Mesothelial cell of epicardium (in vitro differentiated cells): ENCODE data around the gene BCAS1. TPM values are rescaled to one million over a fixed set of nuclear protein-coding genes. Genes with fewer than 3 reads are reported as not detected.

Experiments used
- DNase-seq, 2 experiments: peaks; one replicate each; pipeline ENCODE4 v3.0.0; 2021; ENCODE audit warnings: low spot score in 2 of 2; ENCODE audit not compliant: unreplicated experiment in 2 of 2
- H3K27ac Mint-ChIP-seq: 2 replicates; pipeline ENCODE4 v1.8.0; 2021; ENCODE audit warnings: mixed read lengths
- H3K27me3 Mint-ChIP-seq: 2 replicates; pipeline ENCODE4 v1.8.0; 2021; ENCODE audit warnings: low read depth, mixed read lengths
- H3K36me3 Mint-ChIP-seq: 2 replicates; pipeline ENCODE4 v1.8.0; 2021; ENCODE audit warnings: mixed read lengths
- H3K4me1 Mint-ChIP-seq: 2 replicates; pipeline ENCODE4 v1.8.0; 2021; ENCODE audit warnings: mixed read lengths
- H3K4me3 Mint-ChIP-seq: 2 replicates; pipeline ENCODE4 v1.8.0; 2021; ENCODE audit warnings: mild to moderate bottlenecking, moderate library complexity, mixed read lengths
- H3K9me3 Mint-ChIP-seq: 2 replicates; pipeline ENCODE4 v1.8.0; 2021; ENCODE audit warnings: mixed read lengths
- CTCF ChIP-seq: fragments of 200-600 bp; sonication (generic); IDR thresholded peaks from one replicate; pipeline ENCODE4 v1.5.0; 2021; ENCODE audit warnings: antibody characterized with exemption; ENCODE audit not compliant: unreplicated experiment
- total RNA-seq: library from RNA; stranded (reverse); gene quantifications from 3 replicates; pipeline ENCODE4 v1.2.1, GENCODE V29; 2021

Gene BCAS1
- total RNA-seq, 1 donor from 2014 or later: 0.20 TPM

- no peak overlapping the region for H3K27ac Mint-ChIP-seq
- H3K9me3 Mint-ChIP-seq: peaks cover 5% of the 10 kb centered on the region
- H3K36me3 Mint-ChIP-seq: peaks cover 1% of the 10 kb centered on the region
- H3K27me3 Mint-ChIP-seq: peaks cover 22% of the 10 kb centered on the region
- DNase-seq: no peak
- no peak overlapping the region for H3K4me3 Mint-ChIP-seq
- no peak for TF ChIP-seq CTCF
- H3K4me1 Mint-ChIP-seq: peaks cover 8% of the 10 kb centered on the region
These were observed 84.2 kb downstream of the BCAS1 start for GRCh38 chr20:53986037-53986650.

GRCh38 chr20:53985150-53985518 lies 85.3 kb downstream of the BCAS1 start:
- Mint-ChIP-seq H3K27ac (no peak overlapping the region), H3K27me3 (peaks cover 22% of the 10 kb centered on the region), H3K36me3 (peaks cover 3% of the 10 kb centered on the region), H3K4me1 (peaks cover 13% of the 10 kb centered on the region), H3K4me3 (no peak overlapping the region), H3K9me3 (peaks cover 8% of the 10 kb centered on the region)
- DNase-seq: no peak
- TF ChIP-seq CTCF: no peak

- H3K27ac Mint-ChIP-seq: no peak overlapping the region
These were observed 85.8 kb downstream of the BCAS1 start for GRCh38 chr20:53984356-53985149.

GRCh38 chr20:53983401-53983800 lies 87.0 kb downstream of the BCAS1 start:
- H3K4me1 Mint-ChIP-seq: peaks cover 23% of the 10 kb centered on the region
- H3K4me3 Mint-ChIP-seq: no peak overlapping the region
- peaks cover 19% of the 10 kb centered on the region for H3K27me3 Mint-ChIP-seq
- peaks cover 3% of the 10 kb centered on the region for H3K36me3 Mint-ChIP-seq
- DNase-seq: no peak
- peaks cover 8% of the 10 kb centered on the region for H3K9me3 Mint-ChIP-seq
- H3K27ac Mint-ChIP-seq: no peak overlapping the region
- no peak for TF ChIP-seq CTCF

More at GRCh38 chr20:53984356-53985149, 85.8 kb downstream of the BCAS1 start:
- H3K4me1 Mint-ChIP-seq: peaks cover 18% of the 10 kb centered on the region
- peaks cover 20% of the 10 kb centered on the region for H3K27me3 Mint-ChIP-seq
- peaks cover 3% of the 10 kb centered on the region for H3K36me3 Mint-ChIP-seq
- peaks cover 8% of the 10 kb centered on the region for H3K9me3 Mint-ChIP-seq
- no peak for DNase-seq
- no peak for TF ChIP-seq CTCF
- no peak overlapping the region for H3K4me3 Mint-ChIP-seq

- H3K4me3 Mint-ChIP-seq: no peak overlapping the region
These were observed 87.8 kb downstream of the BCAS1 start for GRCh38 chr20:53982624-53983023.

More at GRCh38 chr20:53982624-53983023, 87.8 kb downstream of the BCAS1 start:
- H3K4me1 Mint-ChIP-seq: peaks cover 23% of the 10 kb centered on the region
- peaks cover 12% of the 10 kb centered on the region for H3K27me3 Mint-ChIP-seq
- no peak for TF ChIP-seq CTCF
- peaks cover 8% of the 10 kb centered on the region for H3K9me3 Mint-ChIP-seq
- H3K27ac Mint-ChIP-seq: no peak overlapping the region
- peaks cover 3% of the 10 kb centered on the region for H3K36me3 Mint-ChIP-seq
- DNase-seq: no peak
